Stomach (tissue), 19 donors: ENCODE measurements around the gene PCP2. TPM values are rescaled to one million over a fixed set of nuclear protein-coding genes. Genes with fewer than 3 reads are reported as not detected.

Source experiments
- DNase-seq, 2 donors: peaks; one replicate each; pipeline versions ENCODE4 v3.0.0 to v3.0.0-alpha.2; 2013 to 2019
- H3K27ac ChIP-seq, 5 donors: fragments of 200-600 bp in 4 of 5; sonication (generic) in 4 of 5; one replicate each; pipeline ENCODE4 v1.5.1; 2013 to 2019; ENCODE audit warnings: mild to moderate bottlenecking in 1 of 5, moderate library complexity in 1 of 5
- H3K27me3 ChIP-seq, 3 donors: fragments of 200-600 bp; sonication (generic); one replicate each; pipeline ENCODE4 v1.5.1; 2017 to 2019; ENCODE audit warnings: mixed run types in 1 of 3
- H3K36me3 ChIP-seq, 4 donors: fragments of 200-600 bp; sonication (generic); 1 replicate in 3 of 4; 2 replicates in 1 of 4; pipeline ENCODE4 v1.5.1; 2016 to 2019
- H3K4me1 ChIP-seq, 4 donors: fragments of 200-600 bp; sonication (generic); one replicate each; pipeline ENCODE4 v1.5.1; 2016 to 2019
- H3K4me3 ChIP-seq, 4 donors: fragments of 200-600 bp; sonication (generic) in 3 of 4; one replicate each; pipeline ENCODE4 v1.5.1; 2016 to 2019; ENCODE audit warnings: mild to moderate bottlenecking in 1 of 4
- H3K9me3 ChIP-seq, 4 donors: fragments of 200-600 bp; sonication (generic); one replicate each; pipeline ENCODE4 v1.5.1; 2016 to 2019
- CTCF ChIP-seq, 7 experiments: fragments of 450-650 bp in 4 of 7; fragments of 200-600 bp in 3 of 7; sonication (generic) in 3 of 7; IDR thresholded peaks; one replicate each; pipeline ENCODE4 v1.5.1; 2016 to 2019; ENCODE audit warnings: antibody characterized with exemption in 7 of 7, control low read depth in 2 of 7, mild to moderate bottlenecking in 1 of 7
- EP300 ChIP-seq: sonication (generic); formaldehyde crosslinking; IDR thresholded peaks from one replicate; pipeline ENCODE4 v1.6.1; 2017; ENCODE audit warnings: antibody characterized with exemption
- POLR2A ChIP-seq, 4 donors: fragments of 450-650 bp; IDR thresholded peaks; one replicate each; pipeline ENCODE4 v1.6.1; 2016; ENCODE audit warnings: antibody characterized with exemption in 4 of 4, control low read depth in 2 of 4, mild to moderate bottlenecking in 1 of 4, moderate library complexity in 1 of 4
- POLR2AphosphoS5 ChIP-seq, 3 donors: sonication (generic); formaldehyde crosslinking; IDR thresholded peaks; one replicate each; pipeline ENCODE4 v1.6.1; 2016; ENCODE audit warnings: antibody characterized with exemption in 3 of 3
- WGBS, 5 donors: extraction: QIAGEN DNeasy Blood & Tissue Kit in 3 of 5; methylation state at CpG; one replicate each; pipeline versions ENCODE4 v1.1.5 to v1.1.7; 2013 to 2018; 5-methylcytosine and 5-hydroxymethylcytosine counted together
- intact Hi-C: fragments of 100-400 bp; cut with DNase I; formaldehyde crosslinking; loops from one replicate; pipeline ENCODE4 v1.15.1; 2023; ENCODE audit warnings: low total_unique reads
- long read RNA-seq, 10 donors: transcript quantifications; one replicate each; lab custom pipeline, GENCODE V29; 2026
- polyA plus RNA-seq, 3 donors: library from polyadenylated mRNA; stranded (reverse); fragments of 200-250 nt; gene quantifications; one replicate each; pipeline ENCODE4 v1.2.3, GENCODE V29; 2013
- total RNA-seq, 5 donors: library from RNA; depleted of rRNA; stranded (reverse); fragments of >200 nt; gene quantifications; one replicate each; pipeline versions ENCODE4 v1.1.0 to v1.2.3, GENCODE V29; 2014 to 2016
- donor health status: healthy with polysubstance abuse.
- donor health status: Bipolar disorder and iron deficiency.
- donor health status: healthy.

The PCP2 gene
- total RNA-seq (1 to 10 TPM in 1 of 5 donors, not detected in 4; 2.7 TPM), polyA plus RNA-seq (1 to 10 TPM; 3.7 to 9.3 (median 4.3) TPM)
- long read RNA-seq, donor 1, partial matches to known transcripts: 0 of 28 reads
- long read RNA-seq, donor 1, other reads (novel, unspliced or antisense): 28 of 28 reads
- long read RNA-seq, donor 2, partial matches to known transcripts: 0 of 31 reads
- long read RNA-seq, donor 2, other reads (novel, unspliced or antisense): 31 of 31 reads
- long read RNA-seq, donor 3: 0 reads
- long read RNA-seq, donor 4: 0 reads
- long read RNA-seq, donor 5: 0 reads
- long read RNA-seq, donor 6, partial matches to known transcripts: 0 of 1 reads
- long read RNA-seq, donor 6, other reads (novel, unspliced or antisense): 0 of 1 reads
- long read RNA-seq, donor 7: 0 reads
- long read RNA-seq, donor 8, partial matches to known transcripts: 0 of 1 reads
- long read RNA-seq, donor 8, other reads (novel, unspliced or antisense): 0 of 1 reads
- long read RNA-seq, donor 9: 0 reads
- long read RNA-seq, donor 10: 0 reads

GRCh38 chr19:7633698-7634097 is at the start of gene PCP2:
Gene PCP2, minus strand, starts transcription at chr19:7633719. Its CDS starts 262 bp downstream, at chr19:7633457.
- 0 to 49% (median 21%) methylated on average over 1 to 2 of the region's 2 CpGs for WGBS, 5 donors
- no peak within 1 kb of the TSS for H3K4me3 ChIP-seq
- H3K27me3 ChIP-seq: peaks cover 0 to 36% (median 9%) of the 10 kb centered on the region in 3 donors
- intact Hi-C loops: no loop called here
- H3K27ac ChIP-seq: no peak within 1 kb of the TSS
- DNase-seq: no peak
- peaks cover 0 to 24% (median 16%) of the 10 kb centered on the region in 4 donors for H3K36me3 ChIP-seq
- H3K9me3 ChIP-seq: no peaks in the 10 kb centered on the region
- no peak for TF ChIP-seq CTCF (IDR thresholded peaks at IDR 0.05)
- H3K4me1 ChIP-seq: peaks cover 17 to 46% (median 41%) of the 10 kb centered on the region in 4 donors

- H3K27ac ChIP-seq: peak overlapping the region in 3 of 5 donors; percentile 91 to 96 (median 93)
- intact Hi-C loops: loop anchor here (10.0 kb wide), 1 partner anchor 108 kb away; no protein-coding TSS in a partner anchor
- H3K9me3 ChIP-seq: no peaks in the 10 kb centered on the region
- H3K4me3 ChIP-seq: peak overlapping the region; percentile 94 to 100 (median 99)
- WGBS, 5 donors: 79 to 94% (median 82%) methylated on average over 38 to 74 of the region's 74 CpGs
- H3K36me3 ChIP-seq: peaks cover 7 to 35% (median 33%) of the 10 kb centered on the region in 4 donors
- TF ChIP-seq CTCF (IDR thresholded peaks at IDR 0.05) (no peak), POLR2AphosphoS5 (IDR thresholded peaks at IDR 0.05) (no peak), EP300 (no peak), POLR2A (IDR thresholded peaks at IDR 0.05) (no peak)
- peak in 1 of 2 donors; percentile 51 for DNase-seq
- H3K4me1 ChIP-seq: peaks cover 0 to 28% (median 24%) of the 10 kb centered on the region in 4 donors
- peaks cover 0 to 29% (median 16%) of the 10 kb centered on the region in 3 donors for H3K27me3 ChIP-seq
These were observed 48.8 kb upstream of the PCP2 start for GRCh38 chr19:7682175-7682855.

GRCh38 chr19:7681340-7682174 is 48.0 kb upstream of the PCP2 start:
- WGBS, 5 donors: 5 to 7% (median 5%) methylated on average over 39 to 43 of the region's 43 CpGs
- peak; percentile 75 to 92 for DNase-seq
- intact Hi-C loops: loop anchor here (10.0 kb wide), 1 partner anchor 107 kb away; no protein-coding TSS in a partner anchor
- peak overlapping the region; percentile 88 to 96 (median 92) for H3K27ac ChIP-seq
- H3K9me3 ChIP-seq: no peaks in the 10 kb centered on the region
- H3K4me1 ChIP-seq: peaks cover 0 to 28% (median 24%) of the 10 kb centered on the region in 4 donors
- peaks cover 0 to 37% (median 23%) of the 10 kb centered on the region in 3 donors for H3K27me3 ChIP-seq
- TF ChIP-seq CTCF (IDR thresholded peaks at IDR 0.05): peak in 5 of 7 experiments; percentile 25 to 52 (median 39)
- no peak for TF ChIP-seq EP300
- peak overlapping the region; percentile 94 to 100 (median 99) for H3K4me3 ChIP-seq
- H3K36me3 ChIP-seq: peaks cover 7 to 35% (median 33%) of the 10 kb centered on the region in 4 donors
